Nephron (organoid): ENCODE measurements around the gene ALK.

Source experiments
- H3K27ac Mint-ChIP-seq, 3 experiments: 2 replicates each; pipeline ENCODE4 v1.8.0; 2020; ENCODE audit warnings: mixed read lengths in 3 of 3, mild to moderate bottlenecking in 2 of 3, moderate library complexity in 1 of 3
- H3K27me3 Mint-ChIP-seq: 2 replicates; pipeline ENCODE4 v1.8.0; 2021; ENCODE audit warnings: low read depth, mild to moderate bottlenecking, moderate library complexity, mixed read lengths
- H3K36me3 Mint-ChIP-seq: 2 replicates; pipeline ENCODE4 v1.8.0; 2020; ENCODE audit warnings: low read depth, mixed read lengths
- H3K4me1 Mint-ChIP-seq: 2 replicates; pipeline ENCODE4 v1.8.0; 2020; ENCODE audit warnings: mixed read lengths
- H3K4me3 Mint-ChIP-seq, 3 experiments: 2 replicates each; pipeline ENCODE4 v1.8.0; 2020; ENCODE audit warnings: mild to moderate bottlenecking in 3 of 3, mixed read lengths in 3 of 3, moderate library complexity in 2 of 3
- H3K9me3 Mint-ChIP-seq: 2 replicates; pipeline ENCODE4 v1.8.0; 2020; ENCODE audit warnings: mixed read lengths
- TF ChIP-seq, protein P1 (sequence below), 3 experiments: fragments of 200-600 bp; sonication (generic); IDR thresholded peaks; one replicate each; pipeline ENCODE4 v1.5.0; 2021; ENCODE audit warnings: antibody characterized with exemption in 3 of 3; ENCODE audit not compliant: unreplicated experiment in 3 of 3

Gene ALK

DNA sequence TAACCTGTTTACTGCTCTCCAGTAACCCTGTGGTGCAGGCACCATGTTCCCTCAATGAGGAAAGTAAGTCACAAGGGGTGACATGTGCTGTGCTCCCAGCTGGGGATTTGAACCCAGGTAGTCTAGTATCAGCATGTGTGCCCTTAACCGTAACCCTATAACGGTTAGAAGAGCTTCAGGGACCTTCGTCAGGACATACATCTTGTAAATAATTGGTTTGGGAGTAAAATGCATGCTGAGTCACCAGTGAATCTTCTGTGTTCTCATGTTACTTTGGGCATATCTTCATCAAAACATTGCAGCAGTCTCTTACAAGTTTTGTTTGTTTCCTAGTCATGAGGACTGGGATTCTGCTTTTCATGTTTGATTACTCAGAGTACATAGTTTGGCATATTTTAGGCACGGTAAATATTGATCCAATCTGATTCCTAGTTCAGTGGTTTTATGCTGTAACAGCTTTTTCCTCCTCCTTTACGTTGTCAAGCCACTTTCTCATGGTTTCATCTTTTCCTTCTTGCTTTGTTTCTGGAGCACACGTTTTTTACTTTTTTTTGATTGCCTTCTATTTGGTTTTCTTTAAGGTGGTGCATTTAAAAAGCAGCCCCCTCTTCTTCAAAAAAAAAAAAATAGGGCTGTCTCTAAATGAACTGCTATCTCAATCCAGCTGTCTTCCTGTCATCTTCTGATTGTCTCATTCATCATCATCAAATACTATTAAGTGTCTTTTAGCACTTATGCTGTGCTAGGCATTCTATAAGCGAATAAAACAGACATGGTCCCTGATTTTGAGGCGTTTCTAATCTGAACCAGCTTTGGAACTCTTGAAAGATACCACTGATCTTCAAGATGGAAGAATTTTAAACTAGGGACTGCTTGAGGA, 755.8 kb downstream of the ALK start:
- peaks cover 14% of the 10 kb centered on the region for H3K4me1 Mint-ChIP-seq
- no peak overlapping the region for H3K27ac Mint-ChIP-seq
- peaks cover 23% of the 10 kb centered on the region for H3K36me3 Mint-ChIP-seq
- H3K9me3 Mint-ChIP-seq = peaks cover 2% of the 10 kb centered on the region
- TF ChIP-seq, protein P1, sequence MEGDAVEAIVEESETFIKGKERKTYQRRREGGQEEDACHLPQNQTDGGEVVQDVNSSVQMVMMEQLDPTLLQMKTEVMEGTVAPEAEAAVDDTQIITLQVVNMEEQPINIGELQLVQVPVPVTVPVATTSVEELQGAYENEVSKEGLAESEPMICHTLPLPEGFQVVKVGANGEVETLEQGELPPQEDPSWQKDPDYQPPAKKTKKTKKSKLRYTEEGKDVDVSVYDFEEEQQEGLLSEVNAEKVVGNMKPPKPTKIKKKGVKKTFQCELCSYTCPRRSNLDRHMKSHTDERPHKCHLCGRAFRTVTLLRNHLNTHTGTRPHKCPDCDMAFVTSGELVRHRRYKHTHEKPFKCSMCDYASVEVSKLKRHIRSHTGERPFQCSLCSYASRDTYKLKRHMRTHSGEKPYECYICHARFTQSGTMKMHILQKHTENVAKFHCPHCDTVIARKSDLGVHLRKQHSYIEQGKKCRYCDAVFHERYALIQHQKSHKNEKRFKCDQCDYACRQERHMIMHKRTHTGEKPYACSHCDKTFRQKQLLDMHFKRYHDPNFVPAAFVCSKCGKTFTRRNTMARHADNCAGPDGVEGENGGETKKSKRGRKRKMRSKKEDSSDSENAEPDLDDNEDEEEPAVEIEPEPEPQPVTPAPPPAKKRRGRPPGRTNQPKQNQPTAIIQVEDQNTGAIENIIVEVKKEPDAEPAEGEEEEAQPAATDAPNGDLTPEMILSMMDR (IDR thresholded peaks at IDR 0.05; ENCODE audit: unreplicated experiment in 3 of 3) = no peak
- no peaks in the 10 kb centered on the region for H3K27me3 Mint-ChIP-seq
- no peak overlapping the region for H3K4me3 Mint-ChIP-seq

DNA sequence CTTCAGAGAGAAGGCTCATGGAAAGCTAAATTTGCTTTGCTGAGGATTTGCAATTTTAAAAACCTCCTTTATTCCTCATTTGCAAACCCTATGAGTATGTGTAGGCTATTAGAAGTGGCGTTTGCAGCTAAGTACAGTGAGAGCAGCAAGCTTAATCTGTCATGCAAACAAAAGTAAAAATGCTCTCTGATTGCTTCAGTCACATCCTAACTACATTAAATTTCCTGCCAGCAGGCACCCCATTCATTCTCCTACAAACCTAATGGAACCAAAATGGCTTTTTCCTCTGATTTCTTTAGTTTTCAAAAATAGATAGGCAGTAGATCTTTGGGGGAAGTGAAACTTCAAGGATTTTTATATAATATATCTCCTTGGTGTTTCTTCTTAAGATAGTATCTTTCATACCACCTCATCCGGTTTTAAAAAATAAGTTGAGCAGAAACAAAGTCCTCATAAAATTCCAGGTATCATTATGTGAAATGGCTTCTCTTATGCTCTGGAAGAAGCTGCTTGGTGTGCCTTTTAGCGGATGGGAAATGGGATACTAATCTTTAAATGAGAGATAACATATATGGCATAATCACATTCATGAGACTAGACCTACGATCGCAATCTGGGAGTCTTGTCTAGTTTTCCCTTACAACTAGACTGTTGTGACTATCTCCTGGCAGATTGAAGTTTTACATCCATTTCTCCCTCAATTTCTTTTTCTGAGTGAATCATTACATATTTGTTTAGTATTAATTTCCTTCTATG, 757.1 kb downstream of the ALK start:
- H3K27me3 Mint-ChIP-seq = no peaks in the 10 kb centered on the region
- H3K4me1 Mint-ChIP-seq = peaks cover 15% of the 10 kb centered on the region
- peaks cover 12% of the 10 kb centered on the region for H3K36me3 Mint-ChIP-seq
- H3K27ac Mint-ChIP-seq = no peak overlapping the region
- no peak overlapping the region for H3K4me3 Mint-ChIP-seq
- TF ChIP-seq, protein P1 (IDR thresholded peaks at IDR 0.05; ENCODE audit: unreplicated experiment in 3 of 3) = no peak
- H3K9me3 Mint-ChIP-seq = no peaks in the 10 kb centered on the region

DNA sequence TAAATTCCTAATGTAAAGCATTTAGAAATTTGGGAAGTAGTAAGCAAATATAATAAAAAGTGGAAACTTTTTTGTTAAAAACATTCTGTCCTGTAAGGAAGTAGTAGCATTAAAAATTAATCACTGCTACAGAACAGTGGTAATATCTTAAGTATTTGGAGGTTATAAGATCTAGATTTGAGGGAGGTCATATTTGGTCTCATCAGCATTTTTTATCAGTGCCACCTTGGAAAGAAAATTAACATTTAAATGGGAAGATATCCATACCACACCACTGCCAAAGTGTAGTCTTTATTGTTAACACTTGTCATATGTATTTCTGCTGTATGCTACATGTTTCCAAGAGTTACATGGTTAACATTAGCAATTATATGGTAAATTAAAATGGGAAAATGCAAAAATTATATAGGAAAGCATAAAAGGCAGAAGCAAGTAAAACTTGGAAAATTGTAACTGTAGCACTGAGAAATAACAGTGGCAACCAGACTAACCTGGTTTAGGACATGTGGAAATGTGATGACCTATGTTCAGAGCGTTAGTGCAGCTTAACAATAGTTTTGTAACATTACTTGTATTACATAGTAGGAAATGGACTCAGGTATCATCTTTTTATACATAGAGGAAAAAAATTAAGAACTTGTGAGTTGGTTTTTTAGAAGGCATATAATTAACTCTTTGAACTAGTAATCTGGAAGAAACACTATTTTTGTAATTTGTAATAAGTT, 759.0 kb downstream of the ALK start:
- TF ChIP-seq, protein P1 (IDR thresholded peaks at IDR 0.05; ENCODE audit: unreplicated experiment in 3 of 3) = no peak
- Mint-ChIP-seq H3K36me3 (peaks cover 7% of the 10 kb centered on the region), H3K4me3 (no peak overlapping the region), H3K27me3 (no peaks in the 10 kb centered on the region), H3K4me1 (peaks cover 21% of the 10 kb centered on the region), H3K9me3 (no peaks in the 10 kb centered on the region), H3K27ac (no peak overlapping the region)

DNA sequence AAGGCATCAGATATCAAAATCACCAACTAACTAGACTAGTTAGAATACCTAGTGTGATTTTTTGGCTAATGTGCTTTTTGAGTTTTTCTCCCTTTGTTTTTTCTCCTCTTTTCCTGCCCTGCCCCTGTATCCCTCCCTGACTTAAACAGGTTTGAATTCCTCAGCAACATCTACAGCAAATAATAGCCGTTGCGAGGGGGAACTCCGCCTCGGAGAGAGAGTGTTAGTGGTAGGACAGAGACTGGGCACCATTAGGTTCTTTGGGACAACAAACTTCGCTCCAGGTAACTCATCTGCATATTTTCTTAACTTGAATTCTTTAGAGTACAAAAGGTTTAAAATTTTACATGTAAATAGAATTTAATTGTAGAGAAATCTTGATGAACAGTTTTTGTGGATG, 761.2 kb downstream of the ALK start:
- Mint-ChIP-seq H3K4me3 (no peak overlapping the region), H3K4me1 (peaks cover 17% of the 10 kb centered on the region), H3K9me3 (no peaks in the 10 kb centered on the region), H3K27me3 (no peaks in the 10 kb centered on the region), H3K36me3 (peaks cover 10% of the 10 kb centered on the region), H3K27ac (no peak overlapping the region)
- TF ChIP-seq, protein P1 (IDR thresholded peaks at IDR 0.05; ENCODE audit: unreplicated experiment in 3 of 3) = no peak

DNA sequence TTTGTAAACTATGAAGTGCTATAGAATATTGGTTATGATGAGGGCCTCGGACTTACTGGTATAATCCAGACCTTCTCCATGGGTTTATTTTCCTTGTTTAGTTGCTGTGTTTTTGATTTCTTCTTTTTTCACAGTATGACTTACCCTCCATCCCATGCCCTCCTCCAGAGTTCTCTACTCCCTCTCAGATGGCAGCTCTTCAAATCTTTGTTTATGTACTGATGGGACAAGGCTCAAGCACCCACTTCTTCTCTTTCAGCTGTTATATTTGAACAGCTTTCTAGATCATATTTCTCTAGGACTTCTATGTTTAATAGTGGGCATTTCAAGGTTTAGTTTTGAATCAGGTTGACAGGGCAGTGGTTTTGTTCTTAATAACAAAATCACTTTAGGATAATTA, 762.3 kb downstream of the ALK start:
- H3K9me3 Mint-ChIP-seq = no peaks in the 10 kb centered on the region

More for the DNA sequence above, 762.3 kb downstream of the ALK start:
- Mint-ChIP-seq H3K36me3 (peaks cover 15% of the 10 kb centered on the region), H3K27me3 (no peaks in the 10 kb centered on the region), H3K27ac (no peak overlapping the region), H3K4me3 (no peak overlapping the region), H3K4me1 (peaks cover 16% of the 10 kb centered on the region)
- TF ChIP-seq, protein P1 (IDR thresholded peaks at IDR 0.05; ENCODE audit: unreplicated experiment in 3 of 3) = no peak
